22Rv1 (cell line): ENCODE data around the gene KCNQ1.

Experiments
- CTCF ChIP-seq: fragments of 450-650 bp; IDR thresholded peaks from 2 replicates; pipeline ENCODE4 v1.5.1; 2017; ENCODE audit warnings: mild to moderate bottlenecking
- ZFX ChIP-seq: fragments of 450-650 bp; IDR thresholded peaks from 2 replicates; pipeline ENCODE4 v1.6.1; 2017; ENCODE audit warnings: antibody characterized with exemption, borderline replicate concordance

- no peak for TF ChIP-seq CTCF
- TF ChIP-seq ZFX, result no peak
These were observed 438.8 kb downstream of the KCNQ1 start for GRCh38 chr11:2883640-2883978.
